ENCODE results near the gene TRAPPC2L. TPM values are rescaled to one million over a fixed set of nuclear protein-coding genes. Genes with fewer than 3 reads are reported as not detected.

TRAPPC2L gene
- total RNA-seq, 3 donors from 2014 or later = 30.6 to 57.9 (median 40.7) TPM

DNA sequence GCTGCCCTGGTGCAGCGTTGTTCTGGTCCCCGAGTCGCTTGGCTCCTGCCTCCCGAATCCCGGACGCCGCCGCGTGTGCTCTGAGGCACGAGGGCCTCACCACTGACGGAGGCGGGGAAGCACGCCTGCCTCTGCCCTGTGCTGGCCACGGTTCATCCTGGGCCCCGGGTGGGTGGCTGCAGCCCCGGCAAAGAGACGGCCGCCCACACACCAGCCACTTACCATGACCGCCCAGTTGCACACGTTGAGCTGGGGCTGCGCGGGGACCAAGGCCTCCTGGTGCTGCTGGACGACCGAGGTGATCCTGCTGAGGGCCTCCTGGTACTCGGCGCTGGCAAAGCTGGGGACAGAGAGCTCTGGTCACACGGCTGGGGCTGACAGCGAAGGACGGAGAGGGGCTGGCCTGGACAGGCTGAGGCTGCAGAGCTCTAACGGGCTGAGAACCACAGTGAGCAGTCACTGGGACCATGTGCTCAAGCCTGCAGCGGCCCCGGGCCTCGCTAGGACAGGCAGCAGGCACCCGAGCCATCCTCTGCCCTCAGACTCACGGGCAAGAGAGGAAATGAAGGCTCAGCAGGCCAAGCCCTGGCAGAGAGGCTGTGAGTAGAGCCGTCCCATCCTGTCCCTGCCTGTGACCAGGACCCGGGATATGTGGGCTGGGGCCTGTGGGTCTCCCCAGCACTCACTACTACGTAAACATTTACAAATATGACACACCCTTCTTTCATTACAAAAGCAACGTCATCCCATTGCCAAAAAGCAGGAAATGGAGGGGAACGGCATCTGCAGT, 38.9 kb upstream of the TRAPPC2L start:
- TF ChIP-seq, protein P1, sequence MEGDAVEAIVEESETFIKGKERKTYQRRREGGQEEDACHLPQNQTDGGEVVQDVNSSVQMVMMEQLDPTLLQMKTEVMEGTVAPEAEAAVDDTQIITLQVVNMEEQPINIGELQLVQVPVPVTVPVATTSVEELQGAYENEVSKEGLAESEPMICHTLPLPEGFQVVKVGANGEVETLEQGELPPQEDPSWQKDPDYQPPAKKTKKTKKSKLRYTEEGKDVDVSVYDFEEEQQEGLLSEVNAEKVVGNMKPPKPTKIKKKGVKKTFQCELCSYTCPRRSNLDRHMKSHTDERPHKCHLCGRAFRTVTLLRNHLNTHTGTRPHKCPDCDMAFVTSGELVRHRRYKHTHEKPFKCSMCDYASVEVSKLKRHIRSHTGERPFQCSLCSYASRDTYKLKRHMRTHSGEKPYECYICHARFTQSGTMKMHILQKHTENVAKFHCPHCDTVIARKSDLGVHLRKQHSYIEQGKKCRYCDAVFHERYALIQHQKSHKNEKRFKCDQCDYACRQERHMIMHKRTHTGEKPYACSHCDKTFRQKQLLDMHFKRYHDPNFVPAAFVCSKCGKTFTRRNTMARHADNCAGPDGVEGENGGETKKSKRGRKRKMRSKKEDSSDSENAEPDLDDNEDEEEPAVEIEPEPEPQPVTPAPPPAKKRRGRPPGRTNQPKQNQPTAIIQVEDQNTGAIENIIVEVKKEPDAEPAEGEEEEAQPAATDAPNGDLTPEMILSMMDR (IDR thresholded peaks at IDR 0.05) = no peak
- intact Hi-C loops (cut with DNase I, micrococcal nuclease) = no loop called here
- Histone ChIP-seq H3K4me1 (ENCODE audit: low read depth) (peaks cover 4% of the 10 kb centered on the region), H3K36me3 (ENCODE audit: low read depth) (no peaks in the 10 kb centered on the region), H3K4me3 (no peak overlapping the region), H3K9me3 (no peaks in the 10 kb centered on the region)
- ATAC-seq (no peak), DNase-seq (no peak)

DNA sequence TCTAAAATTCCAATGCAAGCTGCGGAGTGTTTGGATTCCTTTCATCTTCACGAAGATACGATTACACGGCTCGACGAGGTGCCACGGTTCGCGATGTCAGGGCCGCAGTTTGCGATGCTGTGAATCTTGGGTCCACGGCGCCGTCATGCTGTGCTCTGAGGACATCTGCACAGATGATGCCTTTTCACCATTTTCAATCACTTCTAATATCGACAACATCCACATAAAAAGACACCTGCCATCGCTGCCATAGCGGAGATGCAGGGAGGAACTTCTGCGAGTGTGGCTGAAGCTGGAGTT, 38.4 kb upstream of the TRAPPC2L start:
- DNase-seq (no peak), ATAC-seq (no peak)
- H3K36me3 ChIP-seq (ENCODE audit: low read depth) = no peaks in the 10 kb centered on the region
- intact Hi-C loops (cut with DNase I, micrococcal nuclease) = no loop called here
- peaks cover 4% of the 10 kb centered on the region for H3K4me1 ChIP-seq (ENCODE audit: low read depth)
- no peak overlapping the region for H3K4me3 ChIP-seq
- TF ChIP-seq, protein P1 (IDR thresholded peaks at IDR 0.05) = no peak
- H3K9me3 ChIP-seq = no peaks in the 10 kb centered on the region

DNA sequence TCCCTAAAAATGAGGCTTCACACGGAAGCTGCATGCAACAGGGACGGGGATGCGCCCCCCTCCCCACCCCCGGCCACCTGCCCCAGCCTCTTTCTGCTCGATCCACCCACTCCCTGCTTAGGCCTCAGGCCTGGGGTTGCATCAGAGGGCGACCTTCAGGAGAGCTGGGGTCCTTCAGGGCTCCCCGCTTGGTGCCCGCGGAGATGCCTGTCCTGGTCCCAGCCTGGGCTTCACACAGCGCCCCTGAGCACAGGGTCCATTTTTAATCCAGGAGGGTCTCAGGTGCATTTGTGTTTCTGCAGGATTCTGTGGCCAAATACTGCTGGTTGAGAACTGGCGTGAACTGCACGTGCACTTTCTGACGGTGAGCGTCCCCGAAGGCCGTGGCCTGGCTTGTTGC, 37.8 kb upstream of the TRAPPC2L start:
- TF ChIP-seq, protein P1 (IDR thresholded peaks at IDR 0.05) = no peak
- no peak for DNase-seq
- intact Hi-C loops (cut with DNase I, micrococcal nuclease) = no loop called here

DNA sequence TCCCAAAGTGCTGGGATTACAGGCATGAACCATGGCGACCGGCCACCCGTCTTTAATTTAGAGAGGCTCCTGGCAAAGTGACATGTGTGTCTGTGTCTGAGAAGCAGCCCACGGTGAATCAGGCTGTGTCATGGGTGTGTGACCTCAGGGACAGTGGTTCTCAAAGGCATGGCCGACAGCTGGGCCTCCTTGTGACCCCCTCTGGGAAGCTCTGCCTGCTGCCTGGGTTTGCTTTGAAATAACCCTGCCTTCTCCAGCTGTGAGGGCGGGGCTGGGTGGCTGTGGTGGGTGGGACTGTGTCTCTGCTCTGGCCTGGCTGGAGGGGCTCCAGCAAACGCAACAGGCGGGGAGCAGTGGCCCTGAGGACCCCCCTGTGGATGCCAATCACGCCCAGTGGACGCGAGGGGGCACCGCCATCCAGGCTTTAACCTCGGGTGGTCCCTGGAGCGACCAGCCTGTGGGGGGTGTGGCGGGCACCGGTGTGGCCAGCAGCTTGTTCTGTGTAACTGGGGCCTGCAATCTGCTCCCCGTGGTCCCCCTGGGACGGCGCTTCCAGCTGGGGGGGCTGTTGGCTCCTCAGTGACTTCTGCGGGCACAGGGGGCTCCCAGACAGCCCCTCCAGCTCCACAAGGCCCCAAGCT, 36.4 kb upstream of the TRAPPC2L start:
- Histone ChIP-seq H3K36me3 (ENCODE audit: low read depth) (no peaks in the 10 kb centered on the region), H3K9me3 (no peaks in the 10 kb centered on the region), H3K4me1 (ENCODE audit: low read depth) (peaks cover 4% of the 10 kb centered on the region), H3K4me3 (no peak overlapping the region)
- ATAC-seq (no peak), DNase-seq (no peak)
- TF ChIP-seq, protein P1 (IDR thresholded peaks at IDR 0.05) = no peak
- intact Hi-C loops (cut with DNase I, micrococcal nuclease) = no loop called here

More for the DNA sequence above, 37.8 kb upstream of the TRAPPC2L start:
- no peak overlapping the region for H3K4me3 ChIP-seq
- H3K4me1 ChIP-seq (ENCODE audit: low read depth) = peaks cover 4% of the 10 kb centered on the region
- H3K36me3 ChIP-seq (ENCODE audit: low read depth) = no peaks in the 10 kb centered on the region
- no peaks in the 10 kb centered on the region for H3K9me3 ChIP-seq
- no peak for ATAC-seq

DNA sequence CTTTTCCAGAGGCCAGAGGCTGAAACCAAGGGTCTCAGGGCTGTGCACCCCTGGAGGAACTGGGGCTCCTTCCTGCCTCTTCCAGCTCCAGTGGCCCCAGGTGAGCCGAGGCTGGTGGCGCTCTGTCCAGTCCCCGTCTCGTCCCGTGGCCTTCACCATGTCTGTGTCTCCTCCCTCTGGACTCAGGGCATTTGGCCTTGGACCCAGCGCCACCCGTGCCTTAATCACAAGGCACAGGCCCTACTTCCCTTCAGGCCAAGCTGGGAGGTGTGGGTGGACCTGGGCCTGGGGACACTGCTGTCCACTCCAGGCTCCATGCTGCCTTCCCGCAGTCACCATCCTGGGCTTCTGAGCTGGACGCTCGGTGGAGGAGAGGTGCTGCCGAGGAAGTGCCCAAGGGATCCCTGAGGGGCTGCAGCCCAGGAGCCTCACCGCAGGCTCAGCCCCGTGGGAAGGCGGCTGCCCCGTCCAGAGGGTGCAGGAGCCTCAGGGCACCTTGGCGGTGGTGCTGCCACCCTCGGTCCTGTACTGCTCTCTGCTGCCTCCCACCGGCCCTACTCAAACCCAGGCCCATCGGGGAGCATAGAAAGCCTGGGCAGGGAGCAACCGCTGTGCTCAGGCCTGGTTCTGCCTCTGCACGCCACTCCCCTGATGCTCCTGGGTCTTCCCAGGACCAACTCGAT, 35.6 kb upstream of the TRAPPC2L start:
- no peak overlapping the region for H3K4me3 ChIP-seq
- intact Hi-C loops (cut with DNase I, micrococcal nuclease) = no loop called here
- H3K4me1 ChIP-seq (ENCODE audit: low read depth) = peaks cover 1% of the 10 kb centered on the region
- H3K36me3 ChIP-seq (ENCODE audit: low read depth) = no peaks in the 10 kb centered on the region
- TF ChIP-seq, protein P1 (IDR thresholded peaks at IDR 0.05) = no peak
- DNase-seq (no peak), ATAC-seq (no peak)
- H3K9me3 ChIP-seq = no peaks in the 10 kb centered on the region

Data from mucosa of descending colon (tissue), 3 donors.